KMS-11 (cell line): ENCODE results near the gene LGALS12.
"Not testable (repeated sequence)": the region's sequence is repeated elsewhere in the genome, so short reads cannot be mapped to it uniquely, and the experiment has no call there.

Source experiments
- H2AFZ ChIP-seq: fragments of 200-600 bp; sonication (generic); 2 replicates; pipeline ENCODE4 v1.6.1; 2016; ENCODE audit warnings: antibody characterized with exemption, mixed run types, low read depth
- H3K27ac ChIP-seq: fragments of 200-600 bp; sonication (generic); 2 replicates; pipeline ENCODE4 v1.6.1; 2016; ENCODE audit warnings: mild to moderate bottlenecking, mixed run types
- H3K27me3 ChIP-seq: fragments of 200-600 bp; sonication (generic); 2 replicates; pipeline ENCODE4 v1.6.1; 2017; ENCODE audit warnings: mild to moderate bottlenecking, low read depth, mixed run types, moderate library complexity; ENCODE audit not compliant: insufficient read depth
- H3K36me3 ChIP-seq: fragments of 200-600 bp; sonication (generic); 2 replicates; pipeline ENCODE4 v1.6.1; 2017; ENCODE audit warnings: mild to moderate bottlenecking, mixed run types; ENCODE audit not compliant: insufficient read depth
- H3K4me1 ChIP-seq: fragments of 200-600 bp; sonication (generic); 2 replicates; pipeline ENCODE4 v1.6.1; 2016; ENCODE audit warnings: mild to moderate bottlenecking, low read depth, mixed run types; ENCODE audit not compliant: poor library complexity, severe bottlenecking
- H3K4me2 ChIP-seq: fragments of 200-600 bp; sonication (generic); 2 replicates; pipeline ENCODE4 v1.7.0; 2016; ENCODE audit warnings: mild to moderate bottlenecking, mixed run types
- H3K4me3 ChIP-seq: fragments of 200-600 bp; sonication (generic); IDR thresholded peaks from 2 replicates; pipeline ENCODE4 v1.6.1; 2017; ENCODE audit warnings: low read depth, low read length, mixed read lengths; ENCODE audit not compliant: insufficient read depth
- H3K79me2 ChIP-seq: fragments of 200-600 bp; sonication (generic); 2 replicates; pipeline ENCODE4 v1.6.1; 2016; ENCODE audit warnings: low read depth, mixed run types; ENCODE audit not compliant: insufficient read depth
- H3K9ac ChIP-seq: fragments of 200-600 bp; sonication (generic); 2 replicates; pipeline ENCODE4 v1.6.1; 2016; ENCODE audit warnings: mild to moderate bottlenecking, mixed run types
- H4K20me1 ChIP-seq: fragments of 200-600 bp; sonication (generic); 2 replicates; pipeline ENCODE4 v1.6.1; 2016; ENCODE audit warnings: mild to moderate bottlenecking, mixed run types; ENCODE audit not compliant: insufficient read depth
- CTCF ChIP-seq: fragments of 200-600 bp; sonication (generic); conservative IDR thresholded peaks from 2 replicates; pipeline ENCODE4 v1.6.1; 2017; ENCODE audit warnings: low read depth, mild to moderate bottlenecking, antibody characterized with exemption, low read length, moderate library complexity, mixed read lengths

Gene LGALS12

GRCh38 chr11:63527667-63528066, 21.8 kb downstream of the LGALS12 start:
- TF ChIP-seq CTCF: no peak

GRCh38 chr11:63528156-63528555, 22.3 kb downstream of the LGALS12 start:
- not testable (repeated sequence) for H3K27ac ChIP-seq, H3K4me2 ChIP-seq
- peaks cover 34% of the 10 kb centered on the region for H3K4me1 ChIP-seq

More at GRCh38 chr11:63527667-63528066, 21.8 kb downstream of the LGALS12 start:
- Histone ChIP-seq H3K27ac (no peak overlapping the region), H3K4me2 (no peak overlapping the region), H3K9ac (no peak overlapping the region), H3K27me3 (no peaks in the 10 kb centered on the region), H2AFZ (no peak overlapping the region), H3K4me3 (no peak overlapping the region), H3K36me3 (no peaks in the 10 kb centered on the region), H3K79me2 (no peaks in the 10 kb centered on the region), H3K4me1 (peaks cover 29% of the 10 kb centered on the region), H4K20me1 (no peaks in the 10 kb centered on the region)

GRCh38 chr11:63528729-63529278, 22.9 kb downstream of the LGALS12 start:
- H4K20me1 ChIP-seq, H2AFZ ChIP-seq, H3K79me2 ChIP-seq, H3K9ac ChIP-seq, H3K36me3 ChIP-seq, H3K4me2 ChIP-seq, H3K27me3 ChIP-seq, H3K4me3 ChIP-seq, H3K27ac ChIP-seq: not testable (repeated sequence)
- H3K4me1 ChIP-seq: peaks cover 40% of the 10 kb centered on the region

More at GRCh38 chr11:63528156-63528555, 22.3 kb downstream of the LGALS12 start:
- not testable (repeated sequence) for H3K36me3 ChIP-seq, H2AFZ ChIP-seq, H4K20me1 ChIP-seq, H3K79me2 ChIP-seq, H3K27me3 ChIP-seq, H3K9ac ChIP-seq, H3K4me3 ChIP-seq

GRCh38 chr11:63529373-63529772, 23.5 kb downstream of the LGALS12 start:
- not testable (repeated sequence) for H2AFZ ChIP-seq, H3K4me3 ChIP-seq, H4K20me1 ChIP-seq, H3K36me3 ChIP-seq, H3K9ac ChIP-seq, H3K79me2 ChIP-seq, H3K27ac ChIP-seq, H3K27me3 ChIP-seq, H3K4me2 ChIP-seq
- H3K4me1 ChIP-seq: peaks cover 46% of the 10 kb centered on the region

GRCh38 chr11:63530021-63530420, 24.1 kb downstream of the LGALS12 start:
- no peaks in the 10 kb centered on the region for H3K27me3 ChIP-seq
- H4K20me1 ChIP-seq: no peaks in the 10 kb centered on the region
- no peaks in the 10 kb centered on the region for H3K36me3 ChIP-seq
- no peaks in the 10 kb centered on the region for H3K79me2 ChIP-seq
- no peak overlapping the region for H3K27ac ChIP-seq
- H3K9ac ChIP-seq: no peak overlapping the region
- no peak overlapping the region for H3K4me2 ChIP-seq
- TF ChIP-seq CTCF: no peak
- H2AFZ ChIP-seq: no peak overlapping the region
- H3K4me3 ChIP-seq: no peak overlapping the region
- peaks cover 53% of the 10 kb centered on the region for H3K4me1 ChIP-seq

- Histone ChIP-seq H3K4me1 (peaks cover 65% of the 10 kb centered on the region), H3K27ac (peak overlapping the region; percentile 20; the same call in 1 of the 2 replicates), H3K4me2 (peak overlapping the region; percentile 90)
- H4K20me1 ChIP-seq, H3K9ac ChIP-seq, H3K36me3 ChIP-seq, H3K79me2 ChIP-seq, H3K4me3 ChIP-seq, H3K27me3 ChIP-seq, H2AFZ ChIP-seq: not testable (repeated sequence)
Observed at GRCh38 chr11:63531074-63531792, 25.3 kb downstream of the LGALS12 start.
